RWPE2 (cell line): ENCODE measurements around the gene THAP9.
"Not testable (repeated sequence)": the region's sequence is repeated elsewhere in the genome, so short reads cannot be mapped to it uniquely, and the experiment has no call there.

Experiments
- ATAC-seq: fragments of 200-7000 bp; cut with Tn5 transposase; 3 replicates; pipeline ENCODE4 v1.9.1; 2021; ENCODE audit warnings: low read depth
- DNase-seq: peaks from one replicate; pipeline ENCODE4 v3.0.0-alpha.2; 2020; ENCODE audit warnings: low spot score
- H3K27ac ChIP-seq: fragments of 450-650 bp; 2 replicates; pipeline ENCODE4 v1.5.1; 2017; ENCODE audit warnings: mild to moderate bottlenecking; ENCODE audit not compliant: poor library complexity, severe bottlenecking
- H3K27me3 ChIP-seq: fragments of 250-450 bp; sonication (Bioruptor Pico); 2 replicates; pipeline ENCODE4 v1.5.1; 2021; ENCODE audit warnings: mild to moderate bottlenecking, moderate library complexity; ENCODE audit not compliant: insufficient read depth, poor library complexity, severe bottlenecking
- H3K36me3 ChIP-seq: fragments of 250-450 bp; sonication (Bioruptor Pico); 2 replicates; pipeline ENCODE4 v1.5.1; 2020; ENCODE audit warnings: low read depth, mild to moderate bottlenecking, moderate library complexity
- H3K4me1 ChIP-seq: fragments of 250-450 bp; sonication (Bioruptor Pico); 2 replicates; pipeline ENCODE4 v1.5.1; 2021; ENCODE audit warnings: mild to moderate bottlenecking, moderate library complexity; ENCODE audit not compliant: insufficient read depth, poor library complexity, severe bottlenecking
- H3K4me3 ChIP-seq: fragments of 250-450 bp; sonication (Bioruptor Pico); 2 replicates; pipeline ENCODE4 v1.5.1; 2021; ENCODE audit warnings: mild to moderate bottlenecking, moderate library complexity; ENCODE audit not compliant: severe bottlenecking
- H3K9me3 ChIP-seq: fragments of 250-450 bp; sonication (Bioruptor Pico); 2 replicates; pipeline ENCODE4 v1.5.1; 2021; ENCODE audit warnings: mild to moderate bottlenecking, moderate library complexity; ENCODE audit not compliant: severe bottlenecking
- TF ChIP-seq, protein P1 (sequence below): fragments of 450-650 bp; IDR thresholded peaks from one replicate; pipeline ENCODE4 v1.5.1; 2017; ENCODE audit warnings: mild to moderate bottlenecking, moderate library complexity; ENCODE audit not compliant: poor library complexity, severe bottlenecking

The THAP9 gene

DNA sequence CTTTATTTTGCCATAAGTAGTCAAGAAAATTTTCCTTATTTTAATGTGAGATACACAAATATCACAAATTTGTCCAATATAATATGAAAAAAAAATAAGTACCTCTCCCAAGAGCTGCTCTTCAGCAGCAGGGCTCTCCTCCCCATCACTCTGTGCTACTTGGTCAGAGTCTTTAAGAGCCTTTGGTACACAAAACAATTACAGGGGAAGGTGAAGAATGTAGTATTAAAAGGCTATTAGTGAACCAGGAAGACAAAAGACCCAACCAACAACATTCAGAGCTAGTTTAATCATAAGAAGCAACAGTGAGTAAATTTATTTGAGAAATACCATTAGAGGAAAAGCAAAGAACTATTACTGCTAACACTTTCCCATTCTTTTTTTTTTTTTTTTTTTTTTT is 39.0 kb upstream of the THAP9 start:
- H3K9me3 ChIP-seq, result no peaks in the 10 kb centered on the region
- TF ChIP-seq, protein P1, sequence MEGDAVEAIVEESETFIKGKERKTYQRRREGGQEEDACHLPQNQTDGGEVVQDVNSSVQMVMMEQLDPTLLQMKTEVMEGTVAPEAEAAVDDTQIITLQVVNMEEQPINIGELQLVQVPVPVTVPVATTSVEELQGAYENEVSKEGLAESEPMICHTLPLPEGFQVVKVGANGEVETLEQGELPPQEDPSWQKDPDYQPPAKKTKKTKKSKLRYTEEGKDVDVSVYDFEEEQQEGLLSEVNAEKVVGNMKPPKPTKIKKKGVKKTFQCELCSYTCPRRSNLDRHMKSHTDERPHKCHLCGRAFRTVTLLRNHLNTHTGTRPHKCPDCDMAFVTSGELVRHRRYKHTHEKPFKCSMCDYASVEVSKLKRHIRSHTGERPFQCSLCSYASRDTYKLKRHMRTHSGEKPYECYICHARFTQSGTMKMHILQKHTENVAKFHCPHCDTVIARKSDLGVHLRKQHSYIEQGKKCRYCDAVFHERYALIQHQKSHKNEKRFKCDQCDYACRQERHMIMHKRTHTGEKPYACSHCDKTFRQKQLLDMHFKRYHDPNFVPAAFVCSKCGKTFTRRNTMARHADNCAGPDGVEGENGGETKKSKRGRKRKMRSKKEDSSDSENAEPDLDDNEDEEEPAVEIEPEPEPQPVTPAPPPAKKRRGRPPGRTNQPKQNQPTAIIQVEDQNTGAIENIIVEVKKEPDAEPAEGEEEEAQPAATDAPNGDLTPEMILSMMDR, result no peak
- H3K36me3 ChIP-seq, result peaks cover 91% of the 10 kb centered on the region
- ATAC-seq (no peak), DNase-seq (no peak)
- no peaks in the 10 kb centered on the region for H3K27me3 ChIP-seq
- no peak overlapping the region for H3K4me3 ChIP-seq
- H3K4me1 ChIP-seq, result peaks cover 15% of the 10 kb centered on the region
- H3K27ac ChIP-seq, result no peak overlapping the region

DNA sequence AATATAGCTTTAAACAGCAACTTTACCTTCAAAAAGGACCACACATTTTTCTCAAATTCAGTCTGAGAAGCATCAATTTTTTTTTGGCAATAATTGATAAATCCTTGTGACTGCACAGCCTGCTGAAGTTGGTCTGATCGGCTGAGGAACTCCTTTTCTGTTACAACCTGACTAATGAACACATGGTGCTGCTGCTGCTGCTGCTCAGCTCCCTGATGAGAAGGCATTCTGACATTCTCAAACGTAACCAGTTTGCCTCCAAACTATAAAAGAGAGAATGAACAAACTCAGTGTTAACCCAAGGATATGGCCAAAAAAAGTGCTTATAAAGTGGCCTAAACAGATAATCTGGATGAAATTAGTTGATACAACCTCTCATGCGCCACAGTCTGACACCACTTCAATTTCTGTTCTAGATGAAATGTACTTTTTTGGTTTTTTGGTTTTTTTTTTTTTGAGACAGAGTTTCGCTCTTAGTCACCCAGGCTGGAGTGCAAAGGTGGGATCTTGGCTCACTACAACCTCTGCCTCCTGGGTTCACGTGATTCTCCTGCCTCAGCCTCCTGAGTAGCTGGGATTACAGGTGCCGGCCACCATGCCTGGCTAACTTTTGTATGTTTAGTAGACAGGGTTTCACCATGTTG is 36.1 kb upstream of the THAP9 start:
- H3K4me3 ChIP-seq, result no peak overlapping the region
- H3K27ac ChIP-seq, result peak overlapping the region; percentile 69
- peaks cover 23% of the 10 kb centered on the region for H3K4me1 ChIP-seq
- DNase-seq (no peak), ATAC-seq (no peak)
- TF ChIP-seq, protein P1, result no peak
- peaks cover 94% of the 10 kb centered on the region for H3K36me3 ChIP-seq
- no peaks in the 10 kb centered on the region for H3K9me3 ChIP-seq
- H3K27me3 ChIP-seq, result no peaks in the 10 kb centered on the region

DNA sequence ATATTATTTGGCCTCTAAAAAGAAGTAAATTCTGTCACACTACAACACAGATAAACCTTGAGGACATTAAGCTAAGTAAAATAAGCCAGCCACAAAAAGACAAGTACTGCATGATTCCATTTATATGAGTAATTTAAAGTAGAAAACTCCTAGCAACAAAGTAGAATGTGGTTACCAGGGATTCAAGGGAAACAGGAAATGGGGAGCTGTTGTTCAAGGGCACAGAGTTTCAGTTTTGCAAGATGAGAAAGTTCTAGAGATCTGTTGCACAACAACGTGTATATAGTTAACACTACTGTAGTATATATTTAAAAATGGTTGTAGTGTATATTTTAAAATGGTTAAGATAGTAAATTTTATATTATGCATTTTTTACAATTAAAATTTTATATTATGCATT is 34.9 kb upstream of the THAP9 start:
- no peak overlapping the region for H3K4me3 ChIP-seq
- DNase-seq (no peak), ATAC-seq (peak; percentile 93)
- no peaks in the 10 kb centered on the region for H3K27me3 ChIP-seq
- peak overlapping the region; percentile 69 for H3K27ac ChIP-seq
- peaks cover 94% of the 10 kb centered on the region for H3K36me3 ChIP-seq
- H3K4me1 ChIP-seq, result peaks cover 23% of the 10 kb centered on the region
- H3K9me3 ChIP-seq, result no peaks in the 10 kb centered on the region
- TF ChIP-seq, protein P1, result no peak

DNA sequence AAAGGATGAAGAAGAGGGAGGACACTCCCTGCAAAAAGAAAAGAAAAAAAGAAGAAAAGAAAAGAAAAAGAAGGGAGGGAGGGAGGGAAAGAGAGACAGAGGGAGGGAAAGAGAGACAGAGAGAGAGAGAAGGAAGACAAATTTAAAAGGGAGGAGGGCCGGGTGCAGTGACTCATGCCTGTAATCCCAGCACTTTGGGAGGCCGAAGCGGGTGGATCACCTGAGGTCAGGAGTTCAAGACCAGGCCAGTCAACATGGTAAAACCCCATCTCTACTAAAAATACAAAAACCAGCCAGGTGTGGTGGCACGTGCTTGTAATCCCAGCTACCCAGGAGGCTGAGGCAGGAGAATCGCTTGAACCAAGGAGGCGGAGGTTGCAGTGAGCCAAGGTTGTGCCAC is 34.5 kb upstream of the THAP9 start:
- H3K9me3 ChIP-seq, DNase-seq, H3K4me3 ChIP-seq, H3K27me3 ChIP-seq: not testable (repeated sequence)
- Histone ChIP-seq H3K4me1 (peaks cover 23% of the 10 kb centered on the region), H3K27ac (peak overlapping the region; percentile 69), H3K36me3 (peaks cover 96% of the 10 kb centered on the region)
- ATAC-seq, result peak; percentile 44; the same call in 1 of the 3 replicates

DNA sequence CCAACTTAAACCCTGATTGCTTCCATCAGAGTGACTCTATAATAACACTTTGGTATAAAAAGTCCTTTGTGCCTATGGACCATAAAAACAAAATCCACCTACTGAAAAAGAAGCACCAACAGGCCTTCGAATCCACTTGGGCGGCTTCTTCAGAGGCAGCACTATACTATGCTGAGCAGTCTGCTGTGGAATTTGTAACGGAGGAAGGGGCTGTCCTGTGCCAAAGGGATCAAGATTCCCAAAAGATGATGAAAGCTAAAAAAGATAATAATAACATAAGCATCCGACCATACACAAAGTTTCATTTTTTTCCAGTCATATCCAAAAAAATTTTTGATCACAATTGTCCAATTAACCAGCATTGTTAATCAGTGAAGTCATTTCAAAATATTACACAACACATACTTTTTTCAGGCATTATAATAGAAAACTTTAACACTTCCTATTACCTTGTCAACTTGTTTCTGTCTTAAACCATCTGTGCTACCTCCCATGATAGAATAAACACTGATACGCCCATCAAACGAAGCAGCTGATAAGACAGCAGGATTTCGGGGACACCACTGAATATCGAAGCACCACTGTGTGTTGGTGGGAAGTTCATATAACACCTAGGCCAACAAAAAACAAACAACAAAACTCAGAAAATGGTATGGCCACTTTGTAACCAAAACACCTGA is 33.7 kb upstream of the THAP9 start:
- TF ChIP-seq, protein P1, result no peak
- H3K9me3 ChIP-seq, result no peaks in the 10 kb centered on the region
- H3K4me3 ChIP-seq, result no peak overlapping the region
- H3K27me3 ChIP-seq, result no peaks in the 10 kb centered on the region
- H3K36me3 ChIP-seq, result peaks cover 97% of the 10 kb centered on the region
- no peak for ATAC-seq
- peaks cover 23% of the 10 kb centered on the region for H3K4me1 ChIP-seq
- DNase-seq, result no peak
- H3K27ac ChIP-seq, result peak overlapping the region; percentile 69
